Adrenal gland (tissue), 12 donors: Measurements from ENCODE around the gene NMT1. TPM values are rescaled to one million over a fixed set of nuclear protein-coding genes. Genes with fewer than 3 reads are reported as not detected.

Source experiments
- DNase-seq, 7 donors: peaks; one replicate each; pipeline ENCODE4 v3.0.0-alpha.2; 2019 to 2020
- H3K27ac ChIP-seq, 5 donors: fragments of 200-600 bp; sonication (generic) in 4 of 5; 1 replicate in 3 of 5; 2 replicates in 2 of 5; pipeline versions ENCODE4 v1.5.1 to v1.8.0; 2016 to 2020; ENCODE audit warnings: mild to moderate bottlenecking in 1 of 5
- H3K27me3 ChIP-seq: fragments of 200-600 bp; 2 replicates; pipeline ENCODE4 v1.8.0; 2021
- H3K36me3 ChIP-seq, 2 donors: fragments of 200-600 bp; replicated peaks in 1 of 2; 1 replicate in 1 of 2; 2 replicates in 1 of 2; pipeline versions ENCODE4 v1.5.1 to v1.8.0; 2018 to 2022
- H3K4me1 ChIP-seq, 2 donors: fragments of 200-600 bp; replicated peaks in 1 of 2; 1 replicate in 1 of 2; 2 replicates in 1 of 2; pipeline versions ENCODE4 v1.5.1 to v1.8.0; 2018 to 2021
- H3K4me3 ChIP-seq, 4 donors: fragments of 200-600 bp; sonication (generic) in 3 of 4; one replicate each; pipeline ENCODE4 v1.5.1; 2016 to 2018
- H3K9me3 ChIP-seq, 3 donors: fragments of 200-600 bp; sonication (generic) in 1 of 3; replicated peaks in 1 of 3; 1 replicate in 2 of 3; 2 replicates in 1 of 3; pipeline versions ENCODE4 v1.5.1 to v1.8.0; 2016 to 2021
- CTCF ChIP-seq, 6 experiments: fragments of 450-650 bp in 4 of 6; fragments of 200-600 bp in 2 of 6; sonication (generic) in 1 of 6; IDR thresholded peaks; 1 replicate in 5 of 6; 2 replicates in 1 of 6; pipeline versions ENCODE4 v1.5.1 to v1.8.0; 2016 to 2021; ENCODE audit warnings: antibody characterized with exemption in 6 of 6, mild to moderate bottlenecking in 2 of 6, moderate library complexity in 1 of 6
- POLR2A ChIP-seq, 2 donors: fragments of 450-650 bp; IDR thresholded peaks; one replicate each; pipeline ENCODE4 v1.6.1; 2017; ENCODE audit warnings: antibody characterized with exemption in 2 of 2, mild to moderate bottlenecking in 2 of 2, moderate library complexity in 1 of 2
- WGBS, 4 donors: extraction: QIAGEN DNeasy Blood & Tissue Kit in 2 of 4; methylation state at CpG; one replicate each; pipeline versions ENCODE4 v1.1.5 to v1.1.7; 2013 to 2017; 5-methylcytosine and 5-hydroxymethylcytosine counted together
- intact Hi-C, 2 donors: fragments of 100-400 bp; cut with DNase I; formaldehyde crosslinking; loops; one replicate each; pipeline versions ENCODE4 v1.14.1 to v1.15.0; 2022 to 2023
- polyA plus RNA-seq, 3 donors: library from polyadenylated mRNA; stranded (reverse); fragments of 200-250 nt in 2 of 3; fragments of 350-450 nt in 1 of 3; fragmentation: Illumina TruSeq in 1 of 3; extraction: RNeasy Lipid Tissue Mini Kit (QIAGEN cat#74804) in 1 of 3; gene quantifications; one replicate each; pipeline ENCODE4 v1.2.3, GENCODE V29; 2013 to 2014
- total RNA-seq, 9 donors: library from RNA; depleted of rRNA in 4 of 9; stranded (reverse); fragments of >200 nt in 4 of 9; fragments of 120-200 nt in 1 of 9; fragmentation: NEBNext Ultra II Directional in 1 of 9; extraction: Animal tissue kit (Norgen Biotek cat#: 25700) in 1 of 9; gene quantifications; one replicate each; pipeline versions ENCODE4 v1.1.0 to v1.2.4, GENCODE V29; 2013 to 2023
- donor health status: healthy with polysubstance abuse.
- donor health status: Bipolar disorder and iron deficiency.
- donor health status: DM: yes; HTN: yes; CAD: no.
- donor health status: DM: no; HTN: no; CAD: no.
- donor health status: DM: no; HTN: no; CAD: no.
- donor health status: DM: yes; HTN: yes; CAD: no.

The NMT1 gene
- total and polyA plus RNA-seq, 12 donors: 85.9 to 174 (median 136) TPM

GRCh38 chr17:45020354-45021138, 40.6 kb upstream of the NMT1 start:
- peaks cover 20 to 39% of the 10 kb centered on the region in 2 donors for H3K4me1 ChIP-seq
- no peaks in the 10 kb centered on the region for H3K36me3 ChIP-seq
- intact Hi-C loops: loop anchor here (2.0 to 5.0 kb wide), 2 partner anchors 98 to 100 kb away; no protein-coding TSS in a partner anchor
- no peaks in the 10 kb centered on the region for H3K27me3 ChIP-seq
- H3K9me3 ChIP-seq: no peaks in the 10 kb centered on the region
- TF ChIP-seq CTCF (IDR thresholded peaks at IDR 0.05): no peak
- no peak for TF ChIP-seq POLR2A (IDR thresholded peaks at IDR 0.05)
- peak overlapping the region in 1 of 5 donors; percentile 81 for H3K27ac ChIP-seq
- no peak overlapping the region for H3K4me3 ChIP-seq
- peak in 2 of 7 donors; percentile 58 to 73 for DNase-seq
- WGBS, 4 donors: 46 to 60% (median 55%) methylated on average over 14 to 17 of the region's 17 CpGs

GRCh38 chr17:45021607-45022287, 39.4 kb upstream of the NMT1 start:
- Histone ChIP-seq H3K4me3 (peak overlapping the region in 1 of 4 donors; percentile 54), H3K27ac (peak overlapping the region in 4 of 5 donors; percentile 57 to 82 (median 75)), H3K9me3 (no peaks in the 10 kb centered on the region), H3K4me1 (peaks cover 20 to 39% of the 10 kb centered on the region in 2 donors), H3K27me3 (no peaks in the 10 kb centered on the region), H3K36me3 (no peaks in the 10 kb centered on the region)
- TF ChIP-seq POLR2A (IDR thresholded peaks at IDR 0.05): peak in 1 of 2 donors; percentile 38
- peak; percentile 25 to 98 (median 73) for TF ChIP-seq CTCF (IDR thresholded peaks at IDR 0.05)
- intact Hi-C loops: loop anchor here (2.0 to 5.0 kb wide), 2 partner anchors 99 to 101 kb away; no protein-coding TSS in a partner anchor
- DNase-seq: peak; percentile 66 to 73 (median 70)
- WGBS, 4 donors: 0 to 2% (median 2%) methylated on average over 1 to 57 of the region's 57 CpGs

GRCh38 chr17:45022288-45022648, 38.8 kb upstream of the NMT1 start:
- intact Hi-C loops: loop anchor here in 1 of 2 donors (5.0 kb wide), 1 partner anchor 100 kb away; no protein-coding TSS in a partner anchor
- 46 to 66% (median 49%) methylated on average over 4 to 8 of the region's 8 CpGs for WGBS, 4 donors
- Histone ChIP-seq H3K27me3 (no peaks in the 10 kb centered on the region), H3K4me1 (peaks cover 20 to 39% of the 10 kb centered on the region in 2 donors), H3K9me3 (no peaks in the 10 kb centered on the region), H3K27ac (peak overlapping the region in 4 of 5 donors; percentile 57 to 82 (median 75)), H3K36me3 (no peaks in the 10 kb centered on the region), H3K4me3 (no peak overlapping the region)
- TF ChIP-seq POLR2A (IDR thresholded peaks at IDR 0.05): no peak
- TF ChIP-seq CTCF (IDR thresholded peaks at IDR 0.05): peak in 1 of 6 experiments; percentile 37
- no peak for DNase-seq
